Lower leg skin (tissue), 3 donors: ENCODE data around the gene CASKIN2.

Source experiments
- CTCF ChIP-seq, 3 donors: fragments of 450-650 bp; IDR thresholded peaks; one replicate each; pipeline ENCODE4 v1.5.1; 2016; ENCODE audit warnings: antibody characterized with exemption in 3 of 3, mild to moderate bottlenecking in 3 of 3, moderate library complexity in 2 of 3
- POLR2A ChIP-seq, 2 donors: fragments of 450-650 bp; IDR thresholded peaks; one replicate each; pipeline ENCODE4 v1.6.1; 2016 to 2017; ENCODE audit warnings: antibody characterized with exemption in 2 of 2, mild to moderate bottlenecking in 1 of 2, moderate library complexity in 1 of 2

GRCh38 chr17:75547091-75547490 lies 31.8 kb upstream of the CASKIN2 start:
- TF ChIP-seq CTCF (IDR thresholded peaks at IDR 0.05) (no peak), POLR2A (IDR thresholded peaks at IDR 0.05) (no peak)
